GM18873 (cell line): Measurements from ENCODE around the gene COMT.

Experiments
- ATAC-seq: cut with Tn5 transposase; IDR thresholded peaks from one replicate; pipeline ENCODE4 v1.9.1; 2021; ENCODE audit warnings: mild to moderate bottlenecking, moderate library complexity, moderate number of reproducible peaks; ENCODE audit not compliant: unreplicated experiment, low FRiP score

COMT gene

GRCh38 chr22:19966908-19967750 is 25.6 kb downstream of the COMT start:
- ATAC-seq = no peak

- no peak for ATAC-seq
These were observed 26.4 kb downstream of the COMT start for GRCh38 chr22:19967850-19968449.

- no peak for ATAC-seq
These were observed 26.9 kb downstream of the COMT start for GRCh38 chr22:19968450-19968891.

GRCh38 chr22:19969141-19969928 is 27.8 kb downstream of the COMT start:
- ATAC-seq = no peak

- ATAC-seq = no peak
These were observed 28.5 kb downstream of the COMT start for GRCh38 chr22:19970031-19970478.

DNA sequence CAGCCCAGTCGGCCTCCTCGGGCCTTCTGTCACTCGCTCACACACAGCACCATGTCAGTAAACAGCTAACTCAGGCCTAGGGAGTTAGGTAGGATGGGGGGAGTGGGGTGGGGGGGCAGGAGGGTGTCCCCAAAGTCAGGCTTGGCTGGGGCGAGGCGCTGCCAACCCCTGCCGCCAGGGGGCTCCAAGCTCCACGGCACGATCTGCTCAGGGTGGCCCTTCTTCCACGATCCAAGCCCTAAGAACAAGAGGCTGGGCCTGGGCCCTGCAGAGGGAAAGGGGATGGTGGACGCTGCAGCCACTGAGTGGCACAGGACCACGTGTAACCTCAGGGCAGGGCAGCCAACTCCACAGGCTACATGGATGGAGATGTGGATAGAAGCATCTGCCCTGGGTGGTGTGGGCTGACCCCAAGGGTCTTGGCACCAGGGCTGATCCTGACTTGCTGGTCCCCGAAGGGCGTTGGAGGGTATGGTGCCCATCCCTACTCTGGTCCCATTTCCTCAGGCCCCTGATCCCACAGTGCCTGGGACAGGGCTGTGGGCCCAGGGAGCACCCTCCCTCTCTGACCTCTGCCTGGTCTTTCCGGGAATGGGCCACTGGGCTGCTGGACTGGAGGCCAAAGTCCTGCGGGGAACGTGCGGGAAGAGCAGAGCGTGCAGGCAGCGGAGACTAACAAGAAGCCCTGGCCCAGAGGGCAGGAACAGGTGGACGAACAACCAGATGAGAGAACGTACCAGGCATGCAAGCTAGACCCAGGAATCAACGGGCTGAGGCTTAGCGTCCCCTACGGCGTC is 29.1 kb downstream of the COMT start:
- ATAC-seq = no peak

DNA sequence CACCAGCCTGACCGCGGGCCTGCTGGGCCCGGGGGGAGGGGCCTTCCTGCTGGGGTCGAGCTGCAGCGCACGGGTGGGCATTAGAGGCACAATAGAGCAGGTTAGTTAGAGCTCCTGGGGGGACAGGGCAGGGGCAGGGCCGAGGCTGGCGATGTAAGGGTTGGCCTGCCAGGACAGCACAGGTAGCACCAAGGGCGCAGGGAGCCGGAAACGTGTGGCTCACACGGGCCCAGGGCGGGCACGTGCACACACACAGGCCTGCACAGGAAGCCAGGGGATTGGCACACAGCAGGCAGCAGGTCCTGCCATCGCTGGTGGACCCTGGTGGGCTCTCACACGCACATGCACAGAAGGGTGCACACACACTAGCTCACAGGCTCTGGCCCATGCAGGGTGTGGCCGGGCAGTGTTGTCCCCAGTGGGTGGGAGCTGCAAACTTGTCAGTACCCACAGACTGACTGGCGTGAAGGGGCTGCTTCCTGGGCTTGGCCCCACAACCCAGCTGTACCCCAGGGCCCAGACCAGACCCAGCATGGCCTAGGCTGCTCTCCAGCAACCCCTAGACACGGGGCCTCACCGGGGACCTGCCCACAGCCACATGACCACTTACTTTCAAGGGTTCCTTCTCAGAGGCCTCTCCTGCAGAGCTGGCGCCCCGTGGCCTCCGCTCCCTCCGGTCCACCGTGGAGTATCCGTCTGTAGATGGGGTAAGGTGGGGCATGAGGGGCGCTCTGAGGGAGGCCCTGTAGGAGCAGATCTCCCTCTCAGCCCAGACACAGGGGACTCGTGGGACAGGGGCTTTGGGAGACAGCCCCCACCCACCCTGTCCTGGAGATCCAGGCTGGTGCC is 29.9 kb downstream of the COMT start:
- ATAC-seq = no peak

GRCh38 chr22:19972251-19972650 is 30.7 kb downstream of the COMT start:
- ATAC-seq = no peak

DNA sequence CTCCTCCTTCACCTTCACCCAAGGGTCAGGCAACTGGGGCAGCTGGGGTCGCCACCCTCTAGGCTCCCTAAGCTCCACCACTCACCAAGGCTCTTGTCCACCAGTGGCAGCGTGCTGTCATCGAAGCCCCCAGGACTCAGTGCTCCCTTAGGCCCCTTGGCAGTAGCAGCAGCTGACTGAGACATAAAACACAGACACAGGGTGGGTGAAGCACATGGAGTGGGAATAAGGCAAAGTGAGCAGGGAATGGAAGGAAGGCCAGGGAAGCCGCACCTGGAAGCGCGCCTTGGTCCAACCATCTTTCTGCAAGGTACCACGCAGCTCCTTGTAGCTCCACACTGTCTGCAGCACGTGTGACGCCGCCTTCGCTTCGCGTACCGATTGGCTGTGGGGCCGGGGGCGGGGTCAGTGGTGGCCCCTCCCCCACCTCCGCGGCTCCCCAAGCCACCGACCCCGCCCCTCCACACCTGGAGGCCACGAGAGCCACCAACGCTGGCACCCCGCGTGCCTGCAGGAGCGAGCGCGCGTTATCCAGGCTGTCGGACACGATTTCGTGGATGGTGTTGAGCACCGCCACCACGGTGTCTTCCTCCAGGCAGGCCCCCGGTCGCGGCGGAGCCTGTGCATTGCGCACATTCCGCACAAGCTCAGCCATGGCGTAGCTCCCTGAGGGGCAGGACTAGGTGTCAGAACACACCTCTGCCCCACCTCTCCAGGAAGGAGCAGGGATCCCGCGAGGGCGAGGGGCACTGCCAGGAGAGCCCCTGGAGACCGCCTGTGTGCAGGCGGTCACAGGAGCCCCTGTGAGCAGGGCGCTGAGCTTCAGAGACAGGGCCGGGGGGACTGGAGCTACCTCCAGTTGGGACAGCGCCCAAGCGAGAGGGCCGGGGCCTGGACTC is 31.3 kb downstream of the COMT start:
- ATAC-seq = no peak

- ATAC-seq = no peak
These were observed 32.1 kb downstream of the COMT start for GRCh38 chr22:19973551-19974267.

DNA sequence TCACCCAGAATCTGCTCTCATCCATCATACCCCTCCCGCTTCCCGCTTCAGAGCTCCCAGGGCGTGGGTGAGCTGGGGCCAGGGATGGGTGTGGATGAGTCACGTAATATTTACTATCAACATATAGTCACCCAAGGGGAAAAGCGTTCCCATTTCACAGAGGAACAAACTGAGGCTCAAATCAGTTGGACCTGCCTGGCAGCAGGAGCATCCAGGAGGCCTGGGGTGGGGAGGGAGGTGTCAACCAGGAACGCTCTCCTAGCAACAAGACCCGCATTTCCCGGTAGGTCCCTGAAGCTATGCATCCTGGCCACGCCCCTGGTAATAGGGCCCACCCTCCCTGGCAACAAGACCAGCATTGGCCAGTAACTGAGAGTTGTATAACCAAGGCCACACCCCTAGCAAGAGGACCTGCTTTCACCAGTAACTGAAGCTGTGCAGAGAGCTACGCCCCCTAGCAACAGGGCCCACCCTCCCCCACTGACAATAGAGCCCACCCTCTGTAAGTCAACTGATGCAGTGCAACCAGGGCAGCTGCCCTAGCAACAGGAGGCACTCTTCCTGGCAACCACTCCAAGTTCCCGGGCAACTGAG is 32.8 kb downstream of the COMT start:
- no peak for ATAC-seq

GRCh38 chr22:19974935-19975706 is 33.5 kb downstream of the COMT start:
- ATAC-seq = no peak

DNA sequence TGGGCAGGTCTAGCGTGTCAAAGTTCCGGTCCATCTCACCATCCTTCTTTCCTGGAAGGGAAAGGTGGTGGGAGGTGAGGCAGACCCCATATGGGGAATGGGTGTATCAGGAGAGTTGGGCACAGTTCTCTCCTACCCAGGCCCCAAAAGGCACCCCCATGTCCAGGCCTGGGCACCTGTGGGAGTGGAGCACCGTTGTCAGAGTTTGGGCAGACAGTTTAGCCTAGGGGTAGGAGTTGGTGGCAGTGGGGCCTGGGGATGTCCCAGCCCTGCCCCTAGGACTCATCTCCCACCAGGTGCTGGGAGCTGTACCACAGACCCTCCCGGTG is 34.1 kb downstream of the COMT start:
- ATAC-seq = no peak

DNA sequence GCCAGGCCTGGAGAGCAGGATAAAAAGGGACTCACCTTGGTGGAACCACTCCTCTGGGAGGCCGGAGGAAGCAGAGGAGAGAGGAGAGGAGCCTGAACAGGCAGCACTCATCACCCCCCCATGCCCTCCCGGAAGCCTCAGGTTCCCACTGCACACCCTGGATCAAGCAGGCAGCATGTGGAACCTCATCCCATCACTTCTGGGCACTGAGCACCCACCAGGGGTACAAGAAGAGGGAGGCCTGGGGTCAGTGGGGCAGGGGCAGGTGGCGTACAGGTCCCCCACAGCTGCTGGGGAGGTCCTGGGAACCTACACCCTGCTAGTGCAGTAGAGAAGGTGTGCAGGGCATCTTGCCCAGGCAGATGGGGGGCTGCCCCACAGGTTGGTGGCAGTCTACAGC is 35.1 kb downstream of the COMT start:
- no peak for ATAC-seq

- no peak for ATAC-seq
These were observed 36.0 kb downstream of the COMT start for GRCh38 chr22:19977296-19978243.

DNA sequence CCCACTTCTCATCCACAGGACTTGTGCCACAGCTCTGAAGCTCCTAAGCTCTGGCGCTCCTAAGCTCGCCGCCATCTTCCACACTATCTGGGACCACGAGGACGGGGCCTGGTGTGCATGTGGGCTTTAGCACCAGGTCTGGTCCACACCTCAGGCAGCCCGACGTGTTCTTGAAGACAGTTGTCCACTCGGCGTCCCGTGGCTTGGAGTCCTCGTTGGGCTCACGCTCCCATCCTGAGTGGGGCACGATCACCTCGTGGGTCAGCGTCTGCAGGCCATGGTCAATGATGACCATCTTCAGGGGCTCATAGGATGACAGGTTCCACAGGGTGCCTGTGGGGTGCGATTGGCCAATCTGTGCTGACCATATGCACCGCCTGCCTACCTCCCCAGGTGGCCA is 37.2 kb downstream of the COMT start:
- ATAC-seq = no peak
